UCSD-AML1 (cell line): ENCODE data around the gene GADL1.

Experiments used
- DNase-seq: peaks from one replicate; lab custom pipeline; 2025; ENCODE audit not compliant: unreplicated experiment; lab: John Stamatoyannopoulos, UW

GADL1 gene

GRCh38 chr3:30811151-30811795, 83.2 kb downstream of the GADL1 start:
- no peak for DNase-seq

- DNase-seq, result no peak
Observed at GRCh38 chr3:30810625-30811024, 83.8 kb downstream of the GADL1 start.

- no peak for DNase-seq
Observed at GRCh38 chr3:30805695-30806094, 88.8 kb downstream of the GADL1 start.

- no peak for DNase-seq
Observed at GRCh38 chr3:30804984-30805383, 89.5 kb downstream of the GADL1 start.

GRCh38 chr3:30795176-30795575, 99.3 kb downstream of the GADL1 start:
- no peak for DNase-seq

GRCh38 chr3:30793740-30794139, 100.7 kb downstream of the GADL1 start:
- DNase-seq, result no peak

GRCh38 chr3:30790150-30790549, 104.3 kb downstream of the GADL1 start:
- DNase-seq, result no peak

GRCh38 chr3:30786365-30786764, 108.1 kb downstream of the GADL1 start:
- DNase-seq, result no peak

GRCh38 chr3:30779686-30780287, 114.7 kb downstream of the GADL1 start:
- peak; percentile 14 for DNase-seq

- DNase-seq, result no peak
Observed at GRCh38 chr3:30778933-30779332, 115.5 kb downstream of the GADL1 start.

GRCh38 chr3:30777426-30778113, 116.9 kb downstream of the GADL1 start:
- no peak for DNase-seq

- DNase-seq, result no peak
Observed at GRCh38 chr3:30776186-30776815, 118.2 kb downstream of the GADL1 start.

GRCh38 chr3:30775040-30775439, 119.4 kb downstream of the GADL1 start:
- no peak for DNase-seq

- no peak for DNase-seq
Observed at GRCh38 chr3:30774062-30774461, 120.4 kb downstream of the GADL1 start.

- no peak for DNase-seq
Observed at GRCh38 chr3:30770387-30770786, 124.1 kb downstream of the GADL1 start.

- DNase-seq, result peak; percentile 52
Observed at GRCh38 chr3:30768703-30769550, 125.5 kb downstream of the GADL1 start.

- no peak for DNase-seq
Observed at GRCh38 chr3:30768046-30768445, 126.4 kb downstream of the GADL1 start.

- no peak for DNase-seq
Observed at GRCh38 chr3:30766522-30766921, 127.9 kb downstream of the GADL1 start.

- DNase-seq, result no peak
Observed at GRCh38 chr3:30764891-30765290, 129.6 kb downstream of the GADL1 start.

GRCh38 chr3:30764281-30764680, 130.2 kb downstream of the GADL1 start:
- DNase-seq, result no peak

GRCh38 chr3:30761374-30761773, 133.1 kb downstream of the GADL1 start:
- DNase-seq, result no peak
